ENCODE data around the gene GNA12. TPM values are rescaled to one million over a fixed set of nuclear protein-coding genes. Genes with fewer than 3 reads are reported as not detected.
A peak's percentile ranks its signal among the peaks of the same experiment; 100 is the strongest.

GNA12 gene
- total RNA-seq, 1 donor from 2014 or later, result 12.1 TPM

GRCh38 chr7:2810682-2811415, 33.3 kb downstream of the GNA12 start:
- TF ChIP-seq CTCF (IDR thresholded peaks at IDR 0.05; ENCODE audit: insufficient read depth, low read length, severe bottlenecking), result no peak
- no peak for FAIRE-seq
- no peaks in the 10 kb centered on the region for H3K36me3 ChIP-seq (ENCODE audit: control insufficient read depth, insufficient read depth, low read length)
- no peaks in the 10 kb centered on the region for H3K27me3 ChIP-seq (ENCODE audit: control insufficient read depth, insufficient read depth, low read length)
- H3K4me3 ChIP-seq (ENCODE audit: low read depth, low read length), result no peak overlapping the region
- DNase-seq (ENCODE audit: low read depth), result no peak

DNA sequence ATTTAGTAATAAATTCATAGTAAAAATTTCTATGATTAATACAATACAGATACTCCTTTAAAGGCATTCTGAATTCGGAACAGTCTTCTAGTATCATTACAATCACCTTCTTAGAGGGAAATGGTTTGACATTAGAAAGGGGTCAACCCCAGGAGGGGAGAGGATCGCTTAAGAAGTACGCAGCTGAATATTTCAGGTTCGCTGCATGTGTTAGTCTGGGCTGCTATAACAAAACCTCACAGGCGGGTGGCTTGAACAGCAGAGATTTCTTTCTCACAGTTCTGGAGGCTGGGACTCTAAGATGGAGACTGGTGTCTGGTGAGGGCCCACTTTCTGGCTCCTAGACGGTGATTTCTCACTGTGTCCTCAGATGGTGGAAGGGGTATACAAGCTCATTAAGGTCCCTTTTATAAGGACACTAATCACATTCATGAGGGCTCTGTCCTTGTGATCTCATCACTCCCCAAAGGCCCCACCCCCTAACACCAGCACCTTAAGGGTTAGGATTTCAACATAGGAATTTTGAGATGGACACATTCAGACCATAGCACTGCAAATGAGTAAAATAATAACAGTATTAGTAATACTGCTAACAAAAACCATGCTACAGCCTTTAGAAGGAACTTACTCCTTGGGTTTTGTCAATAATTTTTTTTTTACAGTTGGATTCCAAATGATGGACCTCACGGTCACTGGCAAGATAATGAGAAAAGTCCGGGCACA, 34.0 kb downstream of the GNA12 start:
- TF ChIP-seq CTCF (IDR thresholded peaks at IDR 0.05; ENCODE audit: insufficient read depth, low read length, severe bottlenecking), result no peak
- Histone ChIP-seq H3K4me3 (ENCODE audit: low read depth, low read length) (no peak overlapping the region), H3K36me3 (ENCODE audit: control insufficient read depth, insufficient read depth, low read length) (no peaks in the 10 kb centered on the region), H3K27me3 (ENCODE audit: control insufficient read depth, insufficient read depth, low read length) (no peaks in the 10 kb centered on the region)
- FAIRE-seq, result no peak
- DNase-seq (ENCODE audit: low read depth), result peak; percentile 41

DNA sequence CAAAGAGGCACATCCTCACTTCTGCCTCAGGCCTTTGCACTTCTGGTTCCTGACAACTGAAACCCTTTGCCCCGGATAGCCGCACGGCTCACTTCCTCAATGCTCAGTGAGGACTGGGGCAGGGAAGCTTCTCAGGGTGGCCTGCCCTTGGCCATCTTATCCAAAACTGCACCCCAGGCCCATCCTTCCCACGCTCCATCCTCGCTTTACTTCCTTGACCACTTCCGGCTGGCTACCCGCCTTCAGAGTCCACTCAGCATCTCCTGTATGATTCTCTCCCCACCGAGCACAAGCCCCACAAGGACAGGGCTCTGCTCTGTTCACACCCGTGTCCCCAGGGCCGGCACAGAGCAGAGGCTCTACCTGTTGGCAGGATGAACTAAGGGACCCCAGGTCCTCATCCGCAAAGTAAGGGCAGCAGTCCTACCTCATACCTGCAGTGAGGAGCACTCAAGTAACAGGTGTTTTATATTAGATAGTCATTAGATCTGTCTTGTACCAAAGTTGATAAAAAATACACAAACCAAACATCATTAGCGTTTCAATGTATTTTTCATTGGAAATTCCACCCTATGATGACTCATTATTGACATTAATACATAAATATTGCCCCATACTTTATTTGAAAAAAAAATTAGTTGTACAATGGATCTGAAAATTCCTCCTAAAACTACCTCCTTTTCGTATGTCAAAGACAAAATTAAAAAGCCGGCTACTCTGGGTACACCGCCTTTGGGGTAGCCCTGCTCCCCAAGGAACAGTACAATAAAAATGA, 35.0 kb downstream of the GNA12 start:
- peak; percentile 56 for DNase-seq (ENCODE audit: low read depth)
- no peak for FAIRE-seq
- Histone ChIP-seq H3K36me3 (ENCODE audit: control insufficient read depth, insufficient read depth, low read length) (no peaks in the 10 kb centered on the region), H3K27me3 (ENCODE audit: control insufficient read depth, insufficient read depth, low read length) (no peaks in the 10 kb centered on the region), H3K4me3 (ENCODE audit: low read depth, low read length) (no peak overlapping the region)
- TF ChIP-seq CTCF (IDR thresholded peaks at IDR 0.05; ENCODE audit: insufficient read depth, low read length, severe bottlenecking), result no peak

DNA sequence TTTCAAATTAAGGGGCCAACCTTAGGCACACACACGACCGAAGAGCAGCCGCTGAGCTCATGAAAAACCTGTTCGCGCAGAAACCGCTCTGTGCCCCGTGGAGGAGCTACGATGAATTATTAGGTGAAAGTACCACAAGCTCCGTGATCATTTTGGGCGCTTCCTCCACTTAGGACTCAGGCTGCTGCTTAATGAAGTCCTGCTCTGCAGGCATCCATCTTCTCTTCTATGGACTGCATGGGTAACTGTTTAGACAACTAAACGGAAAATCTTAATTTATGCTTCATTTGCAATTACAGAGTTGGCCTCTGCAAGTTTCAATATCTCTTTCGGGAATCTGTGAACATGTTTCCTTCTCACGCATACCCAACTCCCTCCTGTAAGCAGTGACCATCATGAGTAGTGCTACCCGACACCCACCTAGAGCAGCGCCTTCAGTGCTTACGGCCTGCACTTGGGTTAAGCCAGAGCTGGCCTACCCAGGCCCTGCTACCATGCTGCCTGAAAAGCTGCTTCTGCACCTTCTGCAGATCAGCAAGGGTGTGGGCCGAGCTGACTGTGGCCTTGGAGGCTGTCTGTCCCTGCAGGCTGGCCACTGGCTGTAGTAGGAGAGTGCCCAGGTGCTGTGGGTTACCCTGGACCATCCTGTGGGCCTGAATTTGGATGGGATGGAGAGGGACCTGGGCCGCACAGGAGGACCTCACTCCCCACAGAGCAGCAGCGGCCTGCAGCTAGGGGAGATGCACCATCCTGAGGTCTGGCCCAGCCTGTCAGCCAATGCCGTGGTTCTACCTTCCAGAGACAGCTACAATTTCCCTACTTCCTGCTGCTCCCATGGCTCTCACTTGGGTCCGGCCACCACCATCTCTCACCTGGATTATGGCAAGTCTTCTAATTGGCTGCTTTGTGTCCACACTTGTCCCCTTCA, 36.0 kb downstream of the GNA12 start:
- FAIRE-seq, result no peak
- no peak overlapping the region for H3K4me3 ChIP-seq (ENCODE audit: low read depth, low read length)
- no peak for TF ChIP-seq CTCF (IDR thresholded peaks at IDR 0.05; ENCODE audit: insufficient read depth, low read length, severe bottlenecking)
- no peaks in the 10 kb centered on the region for H3K36me3 ChIP-seq (ENCODE audit: control insufficient read depth, insufficient read depth, low read length)
- DNase-seq (ENCODE audit: low read depth), result no peak
- no peaks in the 10 kb centered on the region for H3K27me3 ChIP-seq (ENCODE audit: control insufficient read depth, insufficient read depth, low read length)

DNA sequence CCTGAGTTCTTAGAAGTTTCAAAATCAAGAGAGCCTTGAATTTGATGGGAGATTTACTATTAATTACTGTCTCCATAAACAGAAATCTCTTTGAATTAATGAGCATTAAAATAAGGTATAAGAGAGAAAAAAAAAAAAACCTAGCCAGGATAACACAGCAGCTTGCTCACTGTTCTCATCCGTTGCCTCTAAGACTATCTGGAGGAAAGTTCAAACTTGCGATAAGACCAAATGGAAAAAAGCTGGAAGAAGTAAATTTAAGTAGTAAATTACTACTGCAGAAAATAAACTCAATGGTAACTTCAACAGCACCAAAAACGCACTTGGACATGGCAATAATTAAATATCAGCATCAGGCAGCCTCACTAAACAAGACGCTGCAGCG, 36.7 kb downstream of the GNA12 start:
- FAIRE-seq (no peak), DNase-seq (ENCODE audit: low read depth) (no peak)
- H3K27me3 ChIP-seq (ENCODE audit: control insufficient read depth, insufficient read depth, low read length), result no peaks in the 10 kb centered on the region
- no peak for TF ChIP-seq CTCF (IDR thresholded peaks at IDR 0.05; ENCODE audit: insufficient read depth, low read length, severe bottlenecking)
- no peak overlapping the region for H3K4me3 ChIP-seq (ENCODE audit: low read depth, low read length)
- H3K36me3 ChIP-seq (ENCODE audit: control insufficient read depth, insufficient read depth, low read length), result no peaks in the 10 kb centered on the region
